Liver (tissue), 9 donors: ENCODE measurements around the gene RNF217. TPM values are rescaled to one million over a fixed set of nuclear protein-coding genes. Genes with fewer than 3 reads are reported as not detected.

Experiments used
- DNase-seq: peaks from one replicate; pipeline ENCODE4 v3.0.0-alpha.2; 2017; ENCODE audit warnings: low spot score
- H3K27ac ChIP-seq, 2 donors: one replicate each; pipeline ENCODE4 v1.7.0; 2013; ENCODE audit warnings: inconsistent platforms in 2 of 2, low read length in 2 of 2, control low read depth in 1 of 2, low read depth in 1 of 2, mild to moderate bottlenecking in 1 of 2
- H3K27me3 ChIP-seq, 4 donors: one replicate each; pipeline versions ENCODE4 v1.6.1 to v1.7.0; 2013; ENCODE audit warnings: low read length in 3 of 4, inconsistent platforms in 1 of 4, mild to moderate bottlenecking in 1 of 4, moderate library complexity in 1 of 4; ENCODE audit not compliant: control insufficient read depth in 4 of 4, insufficient read depth in 4 of 4
- H3K36me3 ChIP-seq, 4 donors: one replicate each; pipeline versions ENCODE4 v1.6.1 to v1.7.0; 2013; ENCODE audit warnings: low read length in 3 of 4, mild to moderate bottlenecking in 3 of 4, low read depth in 1 of 4, moderate library complexity in 1 of 4; ENCODE audit not compliant: control insufficient read depth in 4 of 4, insufficient read depth in 3 of 4
- H3K4me1 ChIP-seq, 4 donors: one replicate each; pipeline versions ENCODE4 v1.6.1 to v1.7.0; 2013; ENCODE audit warnings: low read length in 3 of 4, mild to moderate bottlenecking in 3 of 4, moderate library complexity in 1 of 4; ENCODE audit not compliant: control insufficient read depth in 4 of 4, insufficient read depth in 4 of 4
- H3K4me3 ChIP-seq, 3 donors: one replicate each; pipeline versions ENCODE4 v1.6.1 to v1.7.0; 2013; ENCODE audit warnings: low read length in 3 of 3, control low read depth in 1 of 3, low read depth in 1 of 3, mild to moderate bottlenecking in 1 of 3
- H3K9ac ChIP-seq, 2 donors: one replicate each; pipeline ENCODE4 v1.7.0; 2013; ENCODE audit warnings: low read length in 2 of 2, mild to moderate bottlenecking in 2 of 2, moderate library complexity in 2 of 2, control low read depth in 1 of 2, low read depth in 1 of 2
- H3K9me3 ChIP-seq, 4 donors: one replicate each; pipeline versions ENCODE4 v1.6.1 to v1.7.0; 2013; ENCODE audit warnings: low read length in 3 of 4; ENCODE audit not compliant: control insufficient read depth in 4 of 4
- EGR1 ChIP-seq, 2 donors: IDR thresholded peaks; 2 replicates each; pipeline ENCODE4 v1.6.1; 2016 to 2018; ENCODE audit warnings: antibody characterized with exemption in 2 of 2, low read depth in 2 of 2
- FOXA1 ChIP-seq: IDR thresholded peaks from 2 replicates; pipeline ENCODE4 v1.6.1; 2016; ENCODE audit warnings: antibody characterized with exemption
- FOXA2 ChIP-seq: IDR thresholded peaks from 2 replicates; pipeline ENCODE4 v1.6.1; 2016; ENCODE audit warnings: antibody characterized with exemption
- GABPA ChIP-seq, 2 donors: IDR thresholded peaks in 1 of 2; conservative IDR thresholded peaks in 1 of 2; 2 replicates each; pipeline ENCODE4 v1.6.1; 2016; ENCODE audit warnings: antibody characterized with exemption in 2 of 2, mild to moderate bottlenecking in 1 of 2, moderate library complexity in 1 of 2
- HNF4G ChIP-seq: IDR thresholded peaks from 2 replicates; pipeline ENCODE4 v1.6.1; 2016; ENCODE audit warnings: antibody characterized with exemption
- NR2F2 ChIP-seq: IDR thresholded peaks from 2 replicates; pipeline ENCODE4 v1.6.1; 2016; ENCODE audit warnings: antibody characterized with exemption
- RAD21 ChIP-seq, 2 donors: IDR thresholded peaks; 2 replicates each; pipeline ENCODE4 v1.6.1; 2016; ENCODE audit warnings: antibody characterized with exemption in 2 of 2, mild to moderate bottlenecking in 2 of 2
- RXRA ChIP-seq, 2 donors: IDR thresholded peaks; 2 replicates each; pipeline ENCODE4 v1.6.1; 2017 to 2018; ENCODE audit warnings: antibody characterized with exemption in 2 of 2, mild to moderate bottlenecking in 1 of 2
- TAF1 ChIP-seq: conservative IDR thresholded peaks from 2 replicates; pipeline ENCODE4 v1.6.1; 2016; ENCODE audit warnings: antibody characterized with exemption, mild to moderate bottlenecking
- YY1 ChIP-seq: IDR thresholded peaks from 2 replicates; pipeline ENCODE4 v1.6.1; 2016; ENCODE audit warnings: antibody characterized with exemption, mild to moderate bottlenecking
- WGBS: extraction: QIAGEN DNeasy Blood & Tissue Kit; methylation state at CpG from one replicate; pipeline ENCODE4 v1.1.7; 2013; 5-methylcytosine and 5-hydroxymethylcytosine counted together
- polyA plus RNA-seq, 2 donors: library from polyadenylated mRNA; stranded (reverse) in 1 of 2; unstranded in 1 of 2; fragments of 200-250 nt in 1 of 2; fragments of >200 nt in 1 of 2; fragmentation: Nextera tagmentation in 1 of 2; extraction: Ambion mirVana in 1 of 2; gene quantifications; one replicate each; pipeline versions ENCODE4 v1.2.1 to v1.2.3, GENCODE V29; 2013 to 2015
- total RNA-seq, 2 donors: library from RNA; depleted of rRNA; stranded (reverse); fragments of >200 nt; gene quantifications; one replicate each; pipeline ENCODE4 v1.2.3, GENCODE V29; 2014
- TF ChIP-seq, protein P1 (sequence below): IDR thresholded peaks from 2 replicates; pipeline ENCODE4 v1.6.1; 2016; ENCODE audit warnings: antibody characterized with exemption
- TF ChIP-seq, protein P2 (sequence below): IDR thresholded peaks from 2 replicates; pipeline ENCODE4 v1.6.1; 2016; ENCODE audit warnings: antibody characterized with exemption
- TF ChIP-seq, protein P3 (sequence below): IDR thresholded peaks from 2 replicates; pipeline ENCODE4 v1.6.1; 2016; ENCODE audit warnings: antibody characterized with exemption, mild to moderate bottlenecking
- donor health status: healthy.
- donor health status: healthy.
- donor health status: healthy.
- donor health status: healthy.
- donor health status: healthy.

RNF217 gene
- total and polyA plus RNA-seq, 4 donors: 2.3 to 18.3 (median 4.1) TPM

GRCh38 chr6:125094563-125094962 is 132.3 kb downstream of the RNF217 start:
- H3K27ac ChIP-seq: no peak overlapping the region
- no peak overlapping the region for H3K9ac ChIP-seq
- WGBS: 60% methylated on average over 3 of the region's 3 CpGs
- TF ChIP-seq FOXA1 (no peak), NR2F2 (no peak), GABPA (IDR thresholded peaks at IDR 0.05 in 1 of 2, conservative IDR thresholded peaks at IDR 0.05 in 1 of 2) (no peak), FOXA2 (no peak), HNF4G (no peak), EGR1 (IDR thresholded peaks at IDR 0.05; ENCODE audit: low read depth in 2 of 2) (no peak), YY1 (no peak), TAF1 (no peak), RAD21 (IDR thresholded peaks at IDR 0.05) (no peak)
- TF ChIP-seq, protein P1, sequence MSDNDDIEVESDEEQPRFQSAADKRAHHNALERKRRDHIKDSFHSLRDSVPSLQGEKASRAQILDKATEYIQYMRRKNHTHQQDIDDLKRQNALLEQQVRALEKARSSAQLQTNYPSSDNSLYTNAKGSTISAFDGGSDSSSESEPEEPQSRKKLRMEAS: no peak
- TF ChIP-seq, protein P2, sequence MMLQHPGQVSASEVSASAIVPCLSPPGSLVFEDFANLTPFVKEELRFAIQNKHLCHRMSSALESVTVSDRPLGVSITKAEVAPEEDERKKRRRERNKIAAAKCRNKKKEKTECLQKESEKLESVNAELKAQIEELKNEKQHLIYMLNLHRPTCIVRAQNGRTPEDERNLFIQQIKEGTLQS: no peak
- TF ChIP-seq, protein P3, sequence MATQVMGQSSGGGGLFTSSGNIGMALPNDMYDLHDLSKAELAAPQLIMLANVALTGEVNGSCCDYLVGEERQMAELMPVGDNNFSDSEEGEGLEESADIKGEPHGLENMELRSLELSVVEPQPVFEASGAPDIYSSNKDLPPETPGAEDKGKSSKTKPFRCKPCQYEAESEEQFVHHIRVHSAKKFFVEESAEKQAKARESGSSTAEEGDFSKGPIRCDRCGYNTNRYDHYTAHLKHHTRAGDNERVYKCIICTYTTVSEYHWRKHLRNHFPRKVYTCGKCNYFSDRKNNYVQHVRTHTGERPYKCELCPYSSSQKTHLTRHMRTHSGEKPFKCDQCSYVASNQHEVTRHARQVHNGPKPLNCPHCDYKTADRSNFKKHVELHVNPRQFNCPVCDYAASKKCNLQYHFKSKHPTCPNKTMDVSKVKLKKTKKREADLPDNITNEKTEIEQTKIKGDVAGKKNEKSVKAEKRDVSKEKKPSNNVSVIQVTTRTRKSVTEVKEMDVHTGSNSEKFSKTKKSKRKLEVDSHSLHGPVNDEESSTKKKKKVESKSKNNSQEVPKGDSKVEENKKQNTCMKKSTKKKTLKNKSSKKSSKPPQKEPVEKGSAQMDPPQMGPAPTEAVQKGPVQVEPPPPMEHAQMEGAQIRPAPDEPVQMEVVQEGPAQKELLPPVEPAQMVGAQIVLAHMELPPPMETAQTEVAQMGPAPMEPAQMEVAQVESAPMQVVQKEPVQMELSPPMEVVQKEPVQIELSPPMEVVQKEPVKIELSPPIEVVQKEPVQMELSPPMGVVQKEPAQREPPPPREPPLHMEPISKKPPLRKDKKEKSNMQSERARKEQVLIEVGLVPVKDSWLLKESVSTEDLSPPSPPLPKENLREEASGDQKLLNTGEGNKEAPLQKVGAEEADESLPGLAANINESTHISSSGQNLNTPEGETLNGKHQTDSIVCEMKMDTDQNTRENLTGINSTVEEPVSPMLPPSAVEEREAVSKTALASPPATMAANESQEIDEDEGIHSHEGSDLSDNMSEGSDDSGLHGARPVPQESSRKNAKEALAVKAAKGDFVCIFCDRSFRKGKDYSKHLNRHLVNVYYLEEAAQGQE: no peak
- peaks cover 0 to 2% (median under 1%) of the 10 kb centered on the region in 4 donors for H3K4me1 ChIP-seq
- H3K4me3 ChIP-seq: no peak overlapping the region
- H3K36me3 ChIP-seq: no peaks in the 10 kb centered on the region
- no peaks in the 10 kb centered on the region for H3K27me3 ChIP-seq
- H3K9me3 ChIP-seq: no peaks in the 10 kb centered on the region
- no peak for DNase-seq

DNA sequence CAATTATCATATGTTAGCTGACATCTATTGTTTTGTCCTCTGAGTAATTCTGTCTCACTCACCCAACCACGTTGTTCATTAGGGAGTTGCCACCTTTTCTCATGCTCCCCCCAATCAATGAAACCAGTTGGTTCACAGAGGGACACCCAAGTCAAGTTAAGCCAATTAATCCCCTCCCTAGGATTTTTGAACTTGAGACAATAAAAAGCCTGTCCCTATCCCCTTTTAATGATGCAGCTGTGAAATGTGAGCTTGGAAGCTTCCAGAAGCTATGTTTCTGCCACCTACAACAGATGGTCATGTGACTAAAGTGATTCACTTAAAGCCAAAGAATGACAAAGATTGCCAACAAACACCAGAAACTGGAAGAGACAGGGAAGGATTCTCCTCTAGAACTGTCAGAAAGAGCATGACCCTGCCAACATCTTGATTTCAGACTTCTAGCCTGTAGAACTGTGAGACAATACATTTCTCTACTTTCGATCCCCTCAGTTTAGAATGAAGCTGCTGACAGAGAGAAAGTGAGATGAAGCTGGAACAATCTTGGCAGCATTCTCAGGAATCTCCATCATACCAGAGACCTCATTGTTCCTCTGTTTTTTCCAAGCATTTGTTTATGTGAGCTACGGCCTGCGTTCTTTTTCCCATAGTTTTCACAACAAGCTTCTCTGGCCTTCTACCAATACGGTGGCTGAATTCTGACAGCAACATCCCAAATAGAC is 133.5 kb downstream of the RNF217 start:
- no peaks in the 10 kb centered on the region for H3K27me3 ChIP-seq
- H3K27ac ChIP-seq: no peak overlapping the region
- no peak for DNase-seq
- WGBS: 93% methylated on average over 5 of the region's 5 CpGs
- TF ChIP-seq YY1: no peak
- no peak for TF ChIP-seq FOXA1
- no peaks in the 10 kb centered on the region for H3K9me3 ChIP-seq
- H3K9ac ChIP-seq: no peak overlapping the region
- H3K4me3 ChIP-seq: no peak overlapping the region
- H3K4me1 ChIP-seq: peaks cover 0 to 8% (median 2%) of the 10 kb centered on the region in 4 donors
- H3K36me3 ChIP-seq: no peaks in the 10 kb centered on the region

DNA sequence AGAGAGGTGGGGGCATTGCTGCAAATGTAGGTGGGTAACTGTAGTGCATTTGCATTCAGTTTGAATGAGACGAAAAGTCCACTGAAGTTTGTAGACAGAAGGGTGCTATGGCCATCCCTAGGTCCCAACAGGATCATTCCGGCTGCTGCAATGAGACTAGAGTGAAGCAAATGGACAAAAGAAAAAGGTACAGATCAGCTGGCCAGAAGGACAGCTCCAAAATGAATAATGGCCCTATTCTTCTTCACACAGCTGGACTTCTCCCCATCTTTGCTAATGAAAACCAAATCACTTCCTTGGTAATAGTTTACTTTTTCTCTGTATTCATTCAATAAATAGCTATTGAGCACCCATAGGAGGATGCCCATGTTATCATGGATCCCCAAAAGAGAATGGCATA is 134.9 kb downstream of the RNF217 start:
- Histone ChIP-seq H3K36me3 (no peaks in the 10 kb centered on the region), H3K4me3 (no peak overlapping the region), H3K27me3 (no peaks in the 10 kb centered on the region), H3K9me3 (no peaks in the 10 kb centered on the region), H3K4me1 (peaks cover 0 to 8% (median 2%) of the 10 kb centered on the region in 4 donors), H3K9ac (no peak overlapping the region), H3K27ac (no peak overlapping the region)
- TF ChIP-seq NR2F2 (no peak), FOXA1 (no peak), RXRA (IDR thresholded peaks at IDR 0.05) (no peak), HNF4G (no peak), EGR1 (IDR thresholded peaks at IDR 0.05; ENCODE audit: low read depth in 2 of 2) (no peak)
- TF ChIP-seq, protein P3: no peak
- 93% methylated on average over 2 of the region's 2 CpGs for WGBS
- DNase-seq: no peak
